Neural crest cell (in vitro differentiated cells): ENCODE measurements around the gene ZBTB7B. TPM values are rescaled to one million over a fixed set of nuclear protein-coding genes. Genes with fewer than 3 reads are reported as not detected.

Experiments used
- DNase-seq: peaks from one replicate; pipeline ENCODE4 v3.0.0; 2021; ENCODE audit warnings: low read depth, mixed read lengths, low spot score
- H3K27ac Mint-ChIP-seq: one replicate; pipeline ENCODE4 v1.8.0; 2021; ENCODE audit warnings: mild to moderate bottlenecking, mixed read lengths; ENCODE audit not compliant: unreplicated experiment
- H3K27me3 Mint-ChIP-seq: 2 replicates; pipeline ENCODE4 v1.8.0; 2021; ENCODE audit warnings: low read depth, mild to moderate bottlenecking, mixed read lengths
- H3K36me3 Mint-ChIP-seq: 2 replicates; pipeline ENCODE4 v1.8.0; 2021; ENCODE audit warnings: low read depth, mild to moderate bottlenecking, mixed read lengths
- H3K4me1 Mint-ChIP-seq: 2 replicates; pipeline ENCODE4 v1.8.0; 2021; ENCODE audit warnings: mixed read lengths
- H3K4me3 Mint-ChIP-seq: one replicate; pipeline ENCODE4 v1.8.0; 2021; ENCODE audit warnings: mild to moderate bottlenecking, mixed read lengths
- H3K9me3 Mint-ChIP-seq: 2 replicates; pipeline ENCODE4 v1.8.0; 2021; ENCODE audit warnings: mixed read lengths
- CTCF ChIP-seq: fragments of 200-600 bp; sonication (generic); conservative IDR thresholded peaks from 2 replicates; pipeline ENCODE4 v1.5.0; 2021; ENCODE audit warnings: antibody characterized with exemption, mild to moderate bottlenecking
- total RNA-seq: library from RNA; stranded (reverse); gene quantifications from 2 replicates; pipeline ENCODE4 v1.2.1, GENCODE V29; 2021

The ZBTB7B gene
- total RNA-seq, 1 donor from 2014 or later, result 6.9 TPM

- DNase-seq, result no peak
- Mint-ChIP-seq H3K27ac (peak overlapping the region; percentile 30), H3K4me3 (no peak overlapping the region), H3K9me3 (no peaks in the 10 kb centered on the region), H3K27me3 (no peaks in the 10 kb centered on the region), H3K4me1 (peaks cover 20% of the 10 kb centered on the region), H3K36me3 (no peaks in the 10 kb centered on the region)
- TF ChIP-seq CTCF, result no peak
These were observed 16.2 kb downstream of the ZBTB7B start for GRCh38 chr1:155018617-155019348.

GRCh38 chr1:155019377-155020245 lies 17.0 kb downstream of the ZBTB7B start:
- no peak for DNase-seq
- Mint-ChIP-seq H3K27me3 (no peaks in the 10 kb centered on the region), H3K27ac (no peak overlapping the region), H3K36me3 (no peaks in the 10 kb centered on the region), H3K4me3 (peak overlapping the region; percentile 20), H3K9me3 (no peaks in the 10 kb centered on the region), H3K4me1 (peaks cover 20% of the 10 kb centered on the region)
- TF ChIP-seq CTCF, result no peak

GRCh38 chr1:155022136-155022926 lies 19.7 kb downstream of the ZBTB7B start:
- Mint-ChIP-seq H3K4me3 (no peak overlapping the region), H3K27ac (no peak overlapping the region), H3K9me3 (no peaks in the 10 kb centered on the region), H3K36me3 (no peaks in the 10 kb centered on the region), H3K4me1 (peaks cover 20% of the 10 kb centered on the region), H3K27me3 (no peaks in the 10 kb centered on the region)
- DNase-seq, result no peak
- no peak for TF ChIP-seq CTCF

- Mint-ChIP-seq H3K36me3 (no peaks in the 10 kb centered on the region), H3K27me3 (no peaks in the 10 kb centered on the region), H3K4me3 (no peak overlapping the region), H3K9me3 (no peaks in the 10 kb centered on the region), H3K27ac (no peak overlapping the region), H3K4me1 (peaks cover 17% of the 10 kb centered on the region)
- no peak for TF ChIP-seq CTCF
- DNase-seq, result no peak
These were observed 20.3 kb downstream of the ZBTB7B start for GRCh38 chr1:155022927-155023236.

- no peaks in the 10 kb centered on the region for H3K36me3 Mint-ChIP-seq
- no peak overlapping the region for H3K4me3 Mint-ChIP-seq
- no peak for TF ChIP-seq CTCF
- H3K9me3 Mint-ChIP-seq, result no peaks in the 10 kb centered on the region
- H3K4me1 Mint-ChIP-seq, result peaks cover 15% of the 10 kb centered on the region
- DNase-seq, result no peak
- H3K27me3 Mint-ChIP-seq, result no peaks in the 10 kb centered on the region
- peak overlapping the region; percentile 19 for H3K27ac Mint-ChIP-seq
These were observed 21.0 kb downstream of the ZBTB7B start for GRCh38 chr1:155023627-155024026.
